WTC11 (cell line): Measurements from ENCODE around the gene PFKFB4.

Experiments used
- ESRRA ChIP-seq: sonication (generic); formaldehyde crosslinking; IDR thresholded peaks from 2 replicates; pipeline ENCODE4 v1.8.1; 2022; ENCODE audit warnings: mild to moderate bottlenecking, missing genetic modification reagents, borderline replicate concordance
- FOXJ3 ChIP-seq: sonication (generic); formaldehyde crosslinking; IDR thresholded peaks from 2 replicates; pipeline ENCODE4 v1.9.0; 2021; ENCODE audit warnings: missing genetic modification reagents, mild to moderate bottlenecking, borderline replicate concordance
- JUN ChIP-seq: sonication (generic); formaldehyde crosslinking; IDR thresholded peaks from 2 replicates; pipeline ENCODE4 v1.8.0; 2023; ENCODE audit warnings: mild to moderate bottlenecking, missing genetic modification reagents
- NR2C2 ChIP-seq: sonication (generic); formaldehyde crosslinking; IDR thresholded peaks from 2 replicates; pipeline ENCODE4 v1.8.0; 2022; ENCODE audit warnings: mild to moderate bottlenecking, missing genetic modification reagents
- SP1 ChIP-seq: sonication (generic); formaldehyde crosslinking; conservative IDR thresholded peaks from 2 replicates; pipeline ENCODE4 v1.8.1; 2022; ENCODE audit warnings: missing genetic modification reagents
- TCF7 ChIP-seq: sonication (generic); formaldehyde crosslinking; IDR thresholded peaks from 2 replicates; pipeline ENCODE4 v1.8.0; 2022; ENCODE audit warnings: mild to moderate bottlenecking, low read depth, missing genetic modification reagents, moderate library complexity
- ZNF263 ChIP-seq: sonication (generic); formaldehyde crosslinking; IDR thresholded peaks from 2 replicates; pipeline ENCODE4 v1.8.1; 2022; ENCODE audit warnings: low read depth, mild to moderate bottlenecking, moderate library complexity, missing genetic modification reagents
- TF ChIP-seq, protein P1 (sequence below): fragments of 200-600 bp; IDR thresholded peaks from 2 replicates; pipeline ENCODE4 v1.8.0; 2022; ENCODE audit warnings: antibody characterized with exemption
- TF ChIP-seq, protein P2 (sequence below): sonication (generic); formaldehyde crosslinking; IDR thresholded peaks from 2 replicates; pipeline ENCODE4 v1.8.1; 2022; ENCODE audit warnings: mild to moderate bottlenecking, moderate library complexity, missing genetic modification reagents
- TF ChIP-seq, protein P3 (sequence below): sonication (generic); formaldehyde crosslinking; IDR thresholded peaks from 2 replicates; pipeline ENCODE4 v1.8.1; 2022; ENCODE audit warnings: missing genetic modification reagents, borderline replicate concordance
- TF ChIP-seq, protein P4 (sequence below): sonication (generic); formaldehyde crosslinking; IDR thresholded peaks from 2 replicates; pipeline ENCODE4 v1.8.0; 2022; ENCODE audit warnings: mild to moderate bottlenecking, missing genetic modification reagents

GRCh38 chr3:48478626-48479555 lies 77.7 kb downstream of the PFKFB4 start:
- TF ChIP-seq, protein P1, sequence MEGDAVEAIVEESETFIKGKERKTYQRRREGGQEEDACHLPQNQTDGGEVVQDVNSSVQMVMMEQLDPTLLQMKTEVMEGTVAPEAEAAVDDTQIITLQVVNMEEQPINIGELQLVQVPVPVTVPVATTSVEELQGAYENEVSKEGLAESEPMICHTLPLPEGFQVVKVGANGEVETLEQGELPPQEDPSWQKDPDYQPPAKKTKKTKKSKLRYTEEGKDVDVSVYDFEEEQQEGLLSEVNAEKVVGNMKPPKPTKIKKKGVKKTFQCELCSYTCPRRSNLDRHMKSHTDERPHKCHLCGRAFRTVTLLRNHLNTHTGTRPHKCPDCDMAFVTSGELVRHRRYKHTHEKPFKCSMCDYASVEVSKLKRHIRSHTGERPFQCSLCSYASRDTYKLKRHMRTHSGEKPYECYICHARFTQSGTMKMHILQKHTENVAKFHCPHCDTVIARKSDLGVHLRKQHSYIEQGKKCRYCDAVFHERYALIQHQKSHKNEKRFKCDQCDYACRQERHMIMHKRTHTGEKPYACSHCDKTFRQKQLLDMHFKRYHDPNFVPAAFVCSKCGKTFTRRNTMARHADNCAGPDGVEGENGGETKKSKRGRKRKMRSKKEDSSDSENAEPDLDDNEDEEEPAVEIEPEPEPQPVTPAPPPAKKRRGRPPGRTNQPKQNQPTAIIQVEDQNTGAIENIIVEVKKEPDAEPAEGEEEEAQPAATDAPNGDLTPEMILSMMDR: no peak
- TF ChIP-seq, protein P2, sequence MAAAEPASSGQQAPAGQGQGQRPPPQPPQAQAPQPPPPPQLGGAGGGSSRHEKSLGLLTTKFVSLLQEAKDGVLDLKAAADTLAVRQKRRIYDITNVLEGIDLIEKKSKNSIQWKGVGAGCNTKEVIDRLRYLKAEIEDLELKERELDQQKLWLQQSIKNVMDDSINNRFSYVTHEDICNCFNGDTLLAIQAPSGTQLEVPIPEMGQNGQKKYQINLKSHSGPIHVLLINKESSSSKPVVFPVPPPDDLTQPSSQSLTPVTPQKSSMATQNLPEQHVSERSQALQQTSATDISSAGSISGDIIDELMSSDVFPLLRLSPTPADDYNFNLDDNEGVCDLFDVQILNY (CRISPR knock-in tag): no peak
- TF ChIP-seq NR2C2 (CRISPR knock-in tag): no peak
- no peak for TF ChIP-seq FOXJ3 (CRISPR knock-in tag)
- TF ChIP-seq, protein P3, sequence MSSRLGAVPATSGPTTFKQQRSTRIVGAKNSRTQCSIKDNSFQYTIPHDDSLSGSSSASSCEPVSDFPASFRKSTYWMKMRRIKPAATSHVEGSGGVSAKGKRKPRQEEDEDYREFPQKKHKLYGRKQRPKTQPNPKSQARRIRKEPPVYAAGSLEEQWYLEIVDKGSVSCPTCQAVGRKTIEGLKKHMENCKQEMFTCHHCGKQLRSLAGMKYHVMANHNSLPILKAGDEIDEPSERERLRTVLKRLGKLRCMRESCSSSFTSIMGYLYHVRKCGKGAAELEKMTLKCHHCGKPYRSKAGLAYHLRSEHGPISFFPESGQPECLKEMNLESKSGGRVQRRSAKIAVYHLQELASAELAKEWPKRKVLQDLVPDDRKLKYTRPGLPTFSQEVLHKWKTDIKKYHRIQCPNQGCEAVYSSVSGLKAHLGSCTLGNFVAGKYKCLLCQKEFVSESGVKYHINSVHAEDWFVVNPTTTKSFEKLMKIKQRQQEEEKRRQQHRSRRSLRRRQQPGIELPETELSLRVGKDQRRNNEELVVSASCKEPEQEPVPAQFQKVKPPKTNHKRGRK (CRISPR knock-in tag): no peak
- no peak for TF ChIP-seq JUN (CRISPR knock-in tag)
- no peak for TF ChIP-seq TCF7
- TF ChIP-seq, protein P4, sequence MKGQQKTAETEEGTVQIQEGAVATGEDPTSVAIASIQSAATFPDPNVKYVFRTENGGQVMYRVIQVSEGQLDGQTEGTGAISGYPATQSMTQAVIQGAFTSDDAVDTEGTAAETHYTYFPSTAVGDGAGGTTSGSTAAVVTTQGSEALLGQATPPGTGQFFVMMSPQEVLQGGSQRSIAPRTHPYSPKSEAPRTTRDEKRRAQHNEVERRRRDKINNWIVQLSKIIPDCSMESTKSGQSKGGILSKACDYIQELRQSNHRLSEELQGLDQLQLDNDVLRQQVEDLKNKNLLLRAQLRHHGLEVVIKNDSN (CRISPR knock-in tag): no peak
- no peak for TF ChIP-seq ZNF263 (CRISPR knock-in tag)
- no peak for TF ChIP-seq SP1 (CRISPR knock-in tag)
- TF ChIP-seq ESRRA (CRISPR knock-in tag): no peak
